Esophagus mucosa (tissue), 1 donor: ENCODE results near the gene NUP210. TPM values are rescaled to one million over a fixed set of nuclear protein-coding genes. Genes with fewer than 3 reads are reported as not detected.
A peak's percentile ranks its signal among the peaks of the same experiment; 100 is the strongest.

Experiments used
- ATAC-seq: fragments of 200-7000 bp; cut with Tn5 transposase; one replicate; pipeline ENCODE4 v1.9.1; 2020
- total RNA-seq: library from RNA; stranded (reverse); gene quantifications from one replicate; pipeline ENCODE4 v1.2.4, GENCODE V29; 2023
- donor health status: DM: yes; HTN: yes; CAD: no.

Gene NUP210
- total RNA-seq, 1 donor from 2014 or later: 14.9 TPM

DNA sequence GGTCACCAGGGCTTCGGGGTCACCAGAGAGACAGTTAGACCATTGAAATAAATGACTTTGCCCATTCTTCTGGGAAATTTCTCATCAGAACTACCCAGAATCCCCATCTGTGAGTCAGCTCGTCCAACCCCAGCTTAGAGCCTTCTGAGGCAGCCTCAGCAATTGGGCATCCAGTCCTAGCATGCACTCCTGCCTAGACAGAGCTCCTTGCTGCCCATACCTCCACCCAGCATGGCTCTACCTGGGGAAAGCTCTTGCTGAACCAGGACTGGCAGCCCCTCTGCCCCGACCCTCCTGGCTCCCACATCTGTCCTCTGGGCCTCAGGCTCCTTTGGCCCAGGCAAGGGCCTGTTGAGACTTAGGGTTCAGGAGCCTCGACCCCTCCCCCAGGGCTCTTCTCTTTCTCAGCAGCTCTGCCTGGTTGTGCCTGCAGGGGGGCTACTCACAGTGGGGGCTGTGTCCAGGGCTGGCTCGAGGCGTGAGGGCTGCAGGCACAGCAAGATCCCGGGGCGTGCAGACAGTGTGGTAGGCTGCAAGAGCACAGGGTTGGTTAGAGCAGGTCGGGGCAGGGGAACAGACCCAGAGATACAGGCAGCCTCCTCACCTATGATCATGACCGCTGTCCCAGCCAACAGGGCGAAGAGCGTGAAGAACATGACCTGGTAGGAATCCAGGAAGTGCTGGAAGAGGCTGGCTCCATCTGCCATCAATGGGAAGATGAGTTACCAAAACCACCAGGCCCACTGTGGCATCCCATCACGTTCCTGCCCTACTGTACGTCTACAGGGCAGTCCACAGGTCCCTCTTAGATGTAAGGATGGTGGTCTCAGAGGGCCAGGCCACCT lies 101.3 kb downstream of the NUP210 start:
- peak; percentile 22 for ATAC-seq

DNA sequence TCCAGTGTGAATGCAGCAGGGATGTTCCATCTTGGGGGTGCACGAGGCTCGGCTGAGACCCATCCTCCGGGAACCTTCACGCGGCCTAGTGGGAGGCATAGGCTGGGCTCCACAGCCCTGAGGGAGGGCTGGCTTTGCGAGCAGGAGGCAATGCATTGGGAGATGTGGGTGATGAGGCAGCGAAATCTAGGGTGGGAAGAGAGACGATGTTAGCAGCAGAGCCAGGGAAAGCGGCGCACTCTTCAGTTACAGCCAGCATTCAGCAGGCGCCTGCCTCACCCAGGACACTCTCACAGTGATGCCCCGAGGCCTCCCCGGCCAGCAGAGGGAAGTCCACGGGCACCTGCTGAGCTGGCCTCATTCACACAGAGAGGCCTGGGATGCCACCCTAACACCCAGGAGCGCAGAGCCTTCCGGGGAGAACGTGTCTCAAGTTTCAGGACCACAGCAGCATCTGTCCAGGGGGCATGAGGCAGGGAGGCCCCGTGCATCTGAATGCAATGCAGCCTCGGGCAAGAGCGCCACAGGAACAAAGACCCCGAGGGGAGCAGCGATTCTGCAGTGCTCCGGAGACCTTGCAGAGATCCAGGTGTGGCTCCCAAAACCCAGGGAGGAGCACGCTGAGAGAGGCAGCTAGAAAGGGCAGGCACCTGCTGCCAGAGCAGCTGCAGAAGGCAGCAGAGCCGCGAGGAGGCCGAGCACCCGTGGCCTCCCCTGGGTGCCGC lies 102.4 kb downstream of the NUP210 start:
- ATAC-seq: no peak

DNA sequence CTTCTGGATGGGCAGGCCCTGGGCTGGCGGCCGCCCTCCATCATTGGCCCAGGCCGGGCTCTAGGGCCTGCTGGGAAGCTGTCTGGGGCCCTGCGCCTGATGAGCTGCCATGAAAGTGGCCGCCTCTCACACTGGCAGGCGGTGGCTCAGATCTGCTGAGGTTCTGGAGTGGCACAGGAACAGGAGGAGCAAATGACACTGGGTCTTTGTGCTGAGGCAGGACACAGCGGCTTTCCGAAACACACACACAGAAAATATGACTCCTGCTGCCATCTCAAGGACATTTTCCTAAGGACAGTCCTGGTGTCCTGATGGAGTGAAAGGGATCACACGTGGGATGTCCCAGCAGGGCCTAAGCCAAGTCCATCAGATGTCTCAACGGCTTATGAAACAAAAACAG lies 103.5 kb downstream of the NUP210 start:
- no peak for ATAC-seq

DNA sequence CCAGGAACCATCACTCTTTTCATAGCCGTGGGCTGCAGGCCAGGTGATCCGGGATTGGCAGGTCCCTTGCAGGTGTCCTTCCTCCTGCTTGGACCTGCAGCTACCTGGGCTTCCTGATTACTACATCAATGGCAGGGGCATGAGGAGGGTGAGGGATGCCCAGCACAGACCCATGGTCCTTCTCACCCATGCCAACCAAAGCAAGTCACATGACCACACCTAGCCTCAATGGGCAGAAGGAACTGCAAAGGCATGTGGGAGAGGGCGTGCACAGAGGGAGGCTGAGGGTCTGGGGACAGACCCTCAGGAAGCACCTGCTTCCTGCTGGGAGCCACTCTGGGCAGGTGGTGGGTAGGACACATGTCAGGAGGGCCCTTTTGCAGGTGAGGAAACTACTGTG lies 105.2 kb downstream of the NUP210 start:
- no peak for ATAC-seq

DNA sequence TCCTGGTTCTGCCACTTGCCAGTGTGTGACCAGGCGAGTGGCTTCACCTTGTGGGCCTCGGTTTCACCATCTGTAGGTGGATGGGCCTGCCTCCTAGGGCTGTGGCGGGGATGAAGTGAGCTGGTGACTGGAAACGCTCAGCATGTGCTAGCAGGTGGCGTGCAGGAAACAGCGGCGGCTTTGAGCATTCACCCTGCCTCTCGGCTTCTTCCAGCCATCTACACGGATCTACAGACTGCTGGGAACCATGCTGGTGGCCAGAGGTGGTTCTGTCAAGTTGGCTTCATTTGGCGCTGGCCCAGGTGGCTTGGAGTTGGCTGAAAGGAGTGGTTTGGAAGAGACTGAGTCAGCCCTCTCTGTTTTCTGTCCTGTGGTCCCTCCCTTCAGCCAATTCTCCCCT lies 106.3 kb downstream of the NUP210 start:
- ATAC-seq: no peak

DNA sequence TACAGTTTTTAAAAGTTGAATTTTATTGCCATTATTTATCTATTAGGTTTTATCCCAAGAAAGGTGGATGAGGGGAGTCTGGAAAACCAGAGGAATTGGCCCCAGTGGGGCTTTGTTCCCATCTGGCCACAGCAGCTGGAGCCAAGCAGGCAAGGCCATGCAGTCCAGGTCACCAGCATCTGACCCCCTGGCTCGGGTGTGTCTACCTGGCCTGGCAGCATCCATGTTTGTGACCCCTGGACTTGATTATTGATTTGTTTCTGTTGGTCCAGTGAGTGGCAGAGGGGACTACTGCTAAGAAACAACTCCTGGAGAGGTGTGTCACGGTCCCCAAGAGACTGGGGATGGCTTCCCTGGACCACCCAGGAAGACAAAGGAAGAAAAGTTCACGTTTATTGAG lies 111.1 kb downstream of the NUP210 start:
- ATAC-seq: no peak

DNA sequence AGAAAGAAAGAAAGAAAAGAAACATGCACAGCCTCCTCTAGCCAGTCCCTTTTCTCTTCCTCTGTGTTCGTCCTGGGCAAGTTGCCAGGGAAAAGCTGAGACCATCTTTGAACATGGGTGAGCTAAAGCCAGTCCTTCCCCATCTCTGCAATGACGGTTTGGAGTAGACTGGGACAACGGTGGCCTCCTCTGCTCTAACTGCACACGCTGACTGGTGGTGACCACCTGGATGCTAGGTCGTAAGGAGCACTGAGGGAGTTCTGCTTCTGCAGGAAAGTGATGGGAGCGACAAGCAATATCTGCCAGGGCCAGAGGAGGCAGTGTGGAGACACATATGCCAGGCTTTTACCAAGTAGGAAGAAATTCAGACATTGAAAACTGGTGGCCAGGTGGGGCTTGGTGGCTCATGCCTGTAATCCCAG lies 111.7 kb downstream of the NUP210 start:
- peak; percentile 62 for ATAC-seq

DNA sequence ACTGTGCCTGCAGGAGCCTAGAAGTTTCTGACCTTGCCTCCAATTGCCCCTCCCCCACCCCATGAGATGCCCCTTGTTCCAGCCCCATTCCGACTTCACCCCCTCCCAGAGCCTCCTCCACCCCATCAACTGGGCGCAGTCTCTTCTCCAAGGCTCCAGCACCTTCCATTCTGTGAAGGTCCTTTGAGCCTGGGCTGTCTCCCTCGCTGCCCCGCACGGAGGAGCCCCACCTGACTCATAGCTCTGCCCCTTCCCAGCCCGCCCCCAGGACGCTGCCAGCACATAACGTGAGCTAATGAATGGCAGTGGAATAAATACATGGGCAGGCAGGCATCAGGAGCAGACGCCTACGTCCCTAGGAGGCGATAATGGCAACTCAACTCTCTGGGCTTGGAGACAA lies 113.1 kb downstream of the NUP210 start:
- ATAC-seq: no peak

DNA sequence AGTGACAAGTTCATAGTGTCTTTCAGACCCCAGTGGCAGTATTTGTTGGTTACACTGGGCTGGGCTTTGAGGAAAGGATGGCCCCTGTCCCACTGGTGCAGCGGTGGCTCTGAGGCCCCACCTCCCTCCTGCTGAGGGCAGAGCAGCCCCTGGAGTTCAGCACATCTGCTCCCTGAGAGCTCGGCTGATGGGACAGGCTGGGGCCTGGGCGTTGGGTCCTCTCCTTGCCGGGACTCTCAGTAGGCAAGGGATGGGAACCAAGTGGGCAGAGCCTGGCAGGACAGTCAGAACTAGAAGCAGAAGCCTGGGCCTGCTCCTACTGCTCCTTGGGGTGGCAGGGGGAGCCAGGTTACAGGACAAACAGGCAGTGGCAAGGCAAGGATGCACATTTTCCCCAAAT lies 114.5 kb downstream of the NUP210 start:
- ATAC-seq: no peak

DNA sequence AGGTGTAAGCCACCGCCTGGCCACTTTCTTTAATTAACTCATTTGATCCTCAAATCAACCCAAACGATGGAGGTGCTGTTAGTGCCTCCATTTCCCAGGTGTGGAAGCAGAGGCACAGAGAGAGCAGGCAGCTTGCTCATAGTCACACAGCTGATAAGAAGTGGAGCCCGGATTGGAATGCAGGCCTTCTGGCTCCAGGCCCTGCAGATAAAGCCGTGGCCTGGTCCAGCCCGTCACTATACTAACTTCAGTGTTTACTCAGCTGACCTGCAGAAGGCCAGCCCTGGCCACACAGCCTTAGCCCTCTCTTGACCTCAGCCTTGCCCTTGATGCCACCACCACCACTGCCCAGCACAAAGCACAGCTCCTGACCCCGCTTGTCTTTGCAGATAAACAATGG lies 116.7 kb downstream of the NUP210 start:
- ATAC-seq: no peak

DNA sequence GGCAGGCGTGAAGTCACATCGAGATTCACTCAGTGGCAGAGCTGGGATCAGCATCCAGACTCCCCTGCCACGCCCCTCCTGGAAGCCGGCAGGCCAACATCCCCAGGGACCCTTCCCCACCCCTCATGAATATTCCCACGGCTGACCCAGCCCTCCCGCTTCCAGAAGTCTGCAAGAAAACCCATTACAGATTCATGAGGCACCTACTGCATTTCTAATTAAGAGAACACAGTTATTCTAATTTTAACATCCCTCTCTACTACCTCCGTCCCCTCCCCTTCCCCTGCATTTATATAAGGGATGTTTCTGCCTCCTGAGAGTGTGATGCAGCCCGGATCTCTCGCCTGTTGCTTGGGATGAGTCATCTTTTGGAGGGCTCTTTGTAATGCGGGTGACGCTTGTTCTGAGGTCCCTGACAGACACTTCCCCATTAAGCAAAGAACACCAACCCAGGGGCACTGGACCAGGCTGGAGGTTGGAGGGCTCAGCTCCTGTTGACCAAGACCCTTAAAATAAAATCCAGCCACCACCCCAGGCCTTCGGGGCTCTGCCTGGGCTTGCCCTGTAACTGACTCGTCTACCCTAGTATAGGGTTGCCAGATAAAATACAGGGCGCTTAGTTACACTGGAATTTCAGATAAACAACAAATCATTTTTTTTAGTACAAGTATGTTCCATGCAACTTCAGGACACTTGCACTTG lies 118.7 kb downstream of the NUP210 start:
- peak; percentile 61 for ATAC-seq

DNA sequence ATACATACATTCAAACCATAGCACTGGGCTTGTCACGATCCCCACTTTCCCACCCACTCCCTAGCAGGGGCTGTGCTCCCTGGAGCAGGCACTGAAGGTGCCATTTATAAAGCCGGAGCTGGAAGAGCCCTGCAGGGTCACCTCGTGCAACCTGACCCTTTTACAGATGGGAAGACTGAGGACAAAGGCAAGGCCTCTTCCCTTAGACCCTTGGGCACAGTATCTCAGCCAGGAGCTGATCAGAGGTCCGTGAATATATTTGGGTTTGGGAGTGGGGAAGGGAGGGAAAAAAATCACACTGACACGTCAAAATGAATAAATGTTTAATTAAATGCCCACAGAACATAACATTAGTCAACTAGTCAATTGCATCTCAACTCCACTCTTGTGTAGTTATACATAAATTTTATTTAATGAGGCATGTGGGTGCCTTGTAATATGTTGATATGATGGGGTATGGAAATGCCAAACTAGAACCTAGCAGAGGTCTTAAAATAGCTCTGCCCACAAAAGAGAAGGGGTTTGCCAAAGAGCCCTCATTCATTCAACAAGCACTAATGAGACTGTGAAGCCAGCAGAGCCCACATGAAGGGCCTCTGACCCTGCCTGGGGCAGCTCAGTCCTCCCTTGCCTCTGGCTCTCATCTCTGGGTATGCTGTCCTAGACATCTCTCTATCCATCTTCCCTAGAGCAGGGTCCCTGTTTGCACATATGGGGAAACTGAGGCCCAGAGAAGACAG lies 119.4 kb downstream of the NUP210 start:
- ATAC-seq: no peak

DNA sequence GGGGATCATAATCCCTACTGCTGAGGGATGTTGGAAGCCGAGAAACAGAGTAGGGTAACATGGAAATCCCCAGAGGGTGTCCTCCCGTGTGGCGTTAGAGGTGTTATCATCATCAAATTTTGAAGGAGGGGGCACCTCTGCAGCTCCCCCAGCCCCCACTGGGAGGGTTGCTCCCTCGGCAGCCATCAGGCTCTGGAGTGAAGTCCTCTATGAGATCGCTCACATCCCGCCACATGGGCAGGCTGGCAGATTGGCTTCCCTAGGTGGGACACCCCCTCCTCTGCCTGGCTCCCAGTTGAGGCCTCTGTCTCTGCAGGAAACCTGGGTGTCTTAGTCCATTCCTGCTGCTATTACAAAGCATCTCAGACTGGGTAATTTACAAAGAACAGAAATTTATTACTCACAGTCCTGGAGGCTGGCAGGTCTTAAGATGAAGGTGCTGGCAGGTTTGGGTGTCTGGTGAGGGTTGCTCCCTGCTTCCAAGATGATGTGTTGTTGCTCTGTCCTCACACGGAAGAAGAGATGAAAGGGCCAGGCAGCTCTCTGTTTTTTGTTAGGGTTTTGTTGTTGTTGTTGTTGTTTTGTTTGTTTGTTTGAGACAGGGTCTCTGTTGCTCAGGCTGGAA lies 120.5 kb downstream of the NUP210 start:
- ATAC-seq: no peak

DNA sequence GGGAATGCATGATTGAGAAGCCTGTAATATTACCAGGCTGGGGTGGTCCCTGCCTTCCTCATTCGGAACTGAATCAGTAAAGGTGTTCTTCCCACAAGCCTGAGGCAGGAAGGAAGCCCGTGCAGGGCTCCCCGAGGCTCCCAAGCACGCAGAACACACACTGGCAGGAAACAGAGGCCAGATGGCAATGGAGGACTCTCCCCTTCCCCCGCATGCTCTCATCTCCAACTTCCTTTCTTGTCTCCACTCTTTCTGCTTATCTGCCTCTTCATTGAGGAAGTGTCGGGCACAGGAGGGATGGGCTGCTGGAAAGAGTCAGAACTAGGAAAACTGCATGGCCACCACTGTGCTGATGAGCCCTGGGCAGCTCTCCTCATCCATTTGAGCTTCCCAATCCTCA lies 123.5 kb downstream of the NUP210 start:
- ATAC-seq: no peak

DNA sequence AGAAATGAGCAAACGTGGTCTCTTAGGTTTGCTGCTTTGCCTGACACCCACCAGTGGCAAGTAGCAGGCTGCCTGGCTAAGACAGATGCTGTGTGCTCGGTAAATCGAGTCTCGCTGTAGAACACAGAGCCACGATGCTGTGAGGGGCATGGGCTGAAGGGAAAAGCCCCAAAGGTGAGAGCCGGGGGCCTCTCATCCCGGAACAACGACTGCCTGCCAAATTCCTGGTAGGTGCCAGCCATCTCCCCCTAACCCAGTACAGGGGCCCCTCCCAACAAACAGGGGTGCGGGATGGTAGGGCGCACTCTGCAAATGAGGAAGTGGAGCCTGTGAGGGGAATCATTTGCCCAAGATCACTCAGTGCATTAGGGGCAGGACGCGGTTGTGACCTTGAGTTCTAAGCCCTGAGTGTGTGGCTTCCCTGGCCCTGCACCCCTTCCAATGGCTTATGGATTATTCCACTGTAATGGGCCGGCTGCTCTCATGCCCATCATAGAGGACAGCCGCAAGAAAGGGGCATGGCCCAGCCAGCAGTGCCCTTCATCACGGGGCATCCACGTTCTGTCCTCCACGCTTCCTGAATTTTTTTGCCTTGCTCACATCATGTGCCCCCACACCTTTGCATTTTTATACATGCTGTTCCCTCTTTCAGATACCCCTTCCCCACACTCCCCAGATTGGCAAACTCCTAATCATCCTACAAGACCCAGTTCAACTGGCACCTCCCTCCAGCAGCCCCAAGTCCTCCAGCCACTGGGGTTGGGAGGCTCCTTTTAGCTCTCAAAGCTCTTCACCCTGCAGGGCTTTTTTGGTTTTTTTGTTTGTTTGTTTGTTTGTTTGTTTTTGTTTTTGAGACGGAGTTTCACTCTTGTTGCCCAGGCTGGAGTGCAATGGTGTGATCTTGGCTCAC lies 125.4 kb downstream of the NUP210 start:
- no peak for ATAC-seq

DNA sequence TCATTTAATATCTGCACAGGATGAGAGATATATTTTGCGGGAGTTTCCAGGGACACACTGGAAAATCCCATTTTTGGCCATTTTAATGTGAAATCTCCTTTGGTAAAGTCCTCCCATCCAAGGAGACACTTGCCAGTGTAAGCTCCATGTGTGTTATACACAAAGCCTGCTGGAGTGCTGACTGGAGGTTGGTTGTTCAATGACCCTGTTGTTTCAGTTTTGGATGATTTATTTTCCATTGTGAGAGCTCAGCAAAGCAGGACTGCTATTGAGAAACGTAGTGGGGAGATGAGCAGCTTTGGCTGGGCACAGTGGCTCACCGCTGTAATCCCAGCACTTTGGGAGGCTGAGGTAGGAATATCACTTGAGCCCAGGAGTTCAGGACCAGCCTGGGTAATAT lies 127.7 kb downstream of the NUP210 start:
- ATAC-seq: no peak

DNA sequence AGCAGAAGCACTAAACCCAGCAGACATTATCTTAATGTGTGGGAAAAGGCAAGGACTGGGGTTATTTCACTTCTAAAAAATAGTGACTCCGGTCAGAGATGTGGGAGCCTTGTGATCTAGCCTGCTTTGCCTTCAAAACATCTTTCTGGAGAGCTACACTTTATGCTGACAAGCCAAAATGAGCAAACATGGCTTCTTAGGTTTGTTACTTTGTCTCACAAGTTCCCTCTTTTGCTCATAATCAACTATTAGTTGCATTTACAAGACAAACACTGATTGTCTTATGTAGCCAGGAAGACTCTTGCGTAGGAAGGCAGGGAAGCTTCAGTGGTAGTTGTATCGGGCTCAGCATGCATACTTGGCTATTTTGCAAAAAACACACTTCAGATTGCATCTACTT lies 129.2 kb downstream of the NUP210 start:
- ATAC-seq: no peak

DNA sequence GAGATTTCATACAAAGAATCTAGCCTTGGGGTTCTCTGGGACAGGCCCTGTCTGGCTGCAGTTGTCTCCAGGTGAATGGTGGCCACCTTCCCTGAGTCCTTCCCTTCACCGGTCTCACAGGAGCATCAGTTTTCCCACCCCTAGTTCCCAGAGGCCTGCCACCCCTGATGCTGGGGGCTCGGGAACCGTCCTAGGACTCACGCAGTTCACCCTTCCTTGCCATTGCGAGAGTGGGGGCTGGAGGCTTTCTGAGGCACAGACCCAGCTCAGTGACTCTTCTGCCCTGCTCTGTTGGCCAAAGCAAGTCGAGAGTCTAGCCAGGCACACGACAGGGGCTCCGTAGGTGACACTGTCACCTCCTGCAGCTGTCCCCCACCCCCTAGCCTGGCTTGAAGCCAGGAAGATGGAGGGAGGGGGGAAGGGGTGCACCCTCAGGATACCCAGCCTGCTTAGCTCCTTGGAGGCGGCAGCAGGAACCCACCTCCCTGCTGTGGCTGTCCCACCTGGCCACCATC lies 130.3 kb downstream of the NUP210 start:
- no peak for ATAC-seq

DNA sequence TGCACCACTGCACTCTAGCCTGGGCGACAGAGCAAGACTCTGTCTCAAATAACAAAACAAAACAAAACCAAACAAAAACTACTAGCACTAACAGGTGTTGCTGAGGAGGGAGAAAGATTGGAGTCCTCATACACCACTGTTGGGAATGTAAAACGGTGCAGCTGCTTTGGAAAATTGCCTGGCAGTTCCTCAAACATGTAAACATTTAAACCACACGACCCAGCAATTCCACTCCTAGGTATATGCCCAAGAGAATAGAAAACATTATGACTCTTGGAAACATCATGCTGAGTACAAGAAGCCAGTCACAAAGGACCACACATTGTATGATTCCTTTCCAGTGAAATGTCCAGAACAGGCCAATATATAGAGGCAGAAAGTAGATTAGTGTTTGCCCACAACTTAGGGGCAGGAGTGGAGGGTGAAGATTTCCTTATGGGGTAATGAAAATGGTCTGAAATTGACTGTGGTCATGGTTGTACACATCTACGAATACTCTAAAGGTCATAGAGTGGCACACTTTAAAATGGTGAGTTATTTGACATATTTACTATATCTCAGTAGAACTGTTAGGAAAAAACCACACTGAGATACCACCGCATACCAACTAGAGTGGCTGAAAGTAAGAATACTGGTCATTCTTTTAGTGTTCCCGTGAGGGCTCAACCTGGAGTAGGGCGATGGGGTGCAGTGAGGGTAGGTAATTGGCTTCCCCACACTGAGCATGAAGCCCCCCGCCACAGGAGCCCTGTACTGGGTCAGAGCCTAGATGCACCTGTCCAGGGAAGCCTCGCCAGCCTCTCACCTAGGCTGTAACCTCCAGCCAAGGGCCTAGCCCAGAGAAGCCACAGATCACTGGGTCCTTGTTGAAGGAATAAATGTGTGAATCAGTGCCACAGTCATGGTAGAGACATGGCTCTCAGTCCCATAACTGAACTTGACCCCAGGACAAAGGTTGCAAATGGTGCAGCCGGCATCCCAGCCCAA lies 131.1 kb downstream of the NUP210 start:
- no peak for ATAC-seq

DNA sequence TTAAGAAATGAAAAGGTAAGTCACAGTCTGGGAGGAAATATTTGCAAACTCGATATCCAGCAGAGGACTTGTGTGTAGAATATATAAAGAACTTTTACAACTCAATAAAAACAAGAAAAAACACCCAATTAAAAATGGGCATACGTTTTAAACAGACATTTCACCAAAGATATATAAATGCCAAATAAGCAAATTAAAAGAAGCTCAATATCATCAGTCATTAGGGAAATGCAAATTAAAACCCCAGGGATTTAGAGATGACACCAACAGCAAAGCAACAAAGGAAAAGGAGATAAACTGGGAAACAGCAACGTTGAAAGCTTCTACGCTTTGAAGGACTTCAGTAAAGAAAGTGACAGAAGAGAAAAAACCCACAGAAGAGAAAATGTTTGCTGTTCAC lies 132.3 kb downstream of the NUP210 start:
- ATAC-seq: no peak
